GM12878 (cell line): ENCODE results near the gene ATF7. TPM values are rescaled to one million over a fixed set of nuclear protein-coding genes. Genes with fewer than 3 reads are reported as not detected.
A peak's percentile ranks its signal among the peaks of the same experiment; 100 is the strongest.

Experiments used
- ATAC-seq: fragments of 200-7000 bp; cut with Tn5 transposase; 3 replicates; pipeline ENCODE4 v1.9.1; 2020; ENCODE audit warnings: mild to moderate bottlenecking, moderate library complexity
- BruUV-seq: library from RNA; stranded (reverse); fragments of 400-500 nt; replicated peaks from 2 replicates; lab custom pipeline; 2021; lab: Mats Ljungman, UMichigan
- CTCF ChIA-PET: fragments of 300-600 bp; sonication (Branson Sonifier 250); formaldehyde crosslinking; extraction: SDS; loops from one replicate; lab custom pipeline; 2021; ENCODE audit warnings: inconsistent platforms; lab: Yijun Ruan, JAX
- POLR2A ChIA-PET: fragments of 350-600 bp; formaldehyde crosslinking; extraction: SDS; loops from one replicate; lab custom pipeline; 2021; ENCODE audit warnings: inconsistent platforms; lab: Charles Lee
- RAD21 ChIA-PET: fragments of 300-600 bp; sonication (Branson Sonifier 250); formaldehyde crosslinking; loops from one replicate; lab custom pipeline; 2023; ENCODE audit warnings: antibody characterized with exemption; ENCODE audit not compliant: unreplicated experiment; lab: Charles Lee
- SMC1A ChIA-PET: fragments of 300-600 bp; sonication (Branson Sonifier 250); formaldehyde crosslinking; loops from one replicate; lab custom pipeline; 2023; ENCODE audit not compliant: unreplicated experiment, uncharacterized antibody; lab: Charles Lee
- DNase-seq: peaks from one replicate; pipeline ENCODE4 v3.0.0-alpha.2; 2011; ENCODE audit warnings: low read depth, low spot score
- FAIRE-seq: peaks from 3 replicates; lab custom pipeline; 2011; peaks lifted over from hg19 to GRCh38; lab: Jason Lieb, UNC
- H2AFZ ChIP-seq: 2 replicates; pipeline ENCODE4 v1.6.0; 2011; ENCODE audit warnings: low read depth, low read length, control low read depth; ENCODE audit not compliant: control insufficient read depth
- H3K27ac ChIP-seq: 2 replicates; pipeline ENCODE4 v1.5.1; 2011; ENCODE audit warnings: control low read depth; ENCODE audit not compliant: control insufficient read depth, insufficient read depth
- H3K27me3 ChIP-seq, 2 experiments: replicated peaks in 1 of 2; 2 replicates each; pipeline versions ENCODE4 v1.6.0 to v1.6.1; 2011; ENCODE audit warnings: low read length in 1 of 2; ENCODE audit not compliant: control insufficient read depth in 2 of 2, insufficient read depth in 2 of 2
- H3K36me3 ChIP-seq, 2 experiments: 2 replicates each; pipeline ENCODE4 v1.5.1; 2011; ENCODE audit warnings: low read length in 1 of 2; ENCODE audit not compliant: control insufficient read depth in 2 of 2, insufficient read depth in 2 of 2
- H3K4me1 ChIP-seq: 2 replicates; pipeline ENCODE4 v1.6.1; 2011; ENCODE audit warnings: mild to moderate bottlenecking, low read length, moderate library complexity, mixed read lengths; ENCODE audit not compliant: control insufficient read depth, insufficient read depth
- H3K4me2 ChIP-seq: 2 replicates; pipeline ENCODE4 v1.6.0; 2011; ENCODE audit warnings: control low read depth; ENCODE audit not compliant: control insufficient read depth, insufficient read depth
- H3K4me3 ChIP-seq: fragments of 200-600 bp; sonication (generic); 2 replicates; pipeline ENCODE4 v1.5.1; 2016
- H3K79me2 ChIP-seq: 2 replicates; pipeline ENCODE4 v1.6.0; 2011; ENCODE audit warnings: low read length; ENCODE audit not compliant: control insufficient read depth, insufficient read depth
- H3K9ac ChIP-seq: 2 replicates; pipeline ENCODE4 v1.8.0; 2011; ENCODE audit warnings: low read length, control low read depth, mixed read lengths; ENCODE audit not compliant: control insufficient read depth, insufficient read depth
- H3K9me3 ChIP-seq: replicated peaks from 3 replicates; pipeline ENCODE4 v1.5.1; 2011; ENCODE audit warnings: mild to moderate bottlenecking, low read length; ENCODE audit not compliant: control insufficient read depth, insufficient read depth
- H4K20me1 ChIP-seq: 2 replicates; pipeline ENCODE4 v1.6.0; 2011; ENCODE audit not compliant: control insufficient read depth, insufficient read depth
- BCL11A ChIP-seq: IDR thresholded peaks from 2 replicates; pipeline ENCODE4 v1.6.1; 2011; ENCODE audit warnings: low read depth, low read length
- BHLHE40 ChIP-seq, 2 experiments: fragments of 450-650 bp in 1 of 2; IDR thresholded peaks; 2 replicates each; pipeline ENCODE4 v1.6.1; 2011 to 2017; ENCODE audit warnings: low read depth in 2 of 2, borderline replicate concordance in 1 of 2, improper control_type of control experiment in 1 of 2, low read length in 1 of 2, mild to moderate bottlenecking in 1 of 2
- CBFB ChIP-seq: IDR thresholded peaks from 2 replicates; pipeline ENCODE4 v1.6.1; 2016; ENCODE audit warnings: antibody characterized with exemption, low read depth
- CEBPB ChIP-seq, 2 experiments: fragments of 150-350 bp in 1 of 2; IDR thresholded peaks; 2 replicates each; pipeline ENCODE4 v1.6.1; 2012 to 2014; ENCODE audit warnings: low read depth in 2 of 2, low read length in 2 of 2, borderline replicate concordance in 1 of 2, inconsistent platforms in 1 of 2
- E2F4 ChIP-seq: IDR thresholded peaks from 2 replicates; pipeline ENCODE4 v1.6.1; 2012; ENCODE audit warnings: low read depth, low read length, improper control_type of control experiment
- EED ChIP-seq: sonication (generic); IDR thresholded peaks from 2 replicates; pipeline ENCODE4 v1.6.1; 2016; ENCODE audit warnings: antibody characterized with exemption, low read depth
- EP300 ChIP-seq, 2 experiments: fragments of 150-350 bp in 1 of 2; IDR thresholded peaks; 2 replicates each; pipeline ENCODE4 v1.6.1; 2011 to 2012; ENCODE audit warnings: low read depth in 2 of 2, low read length in 2 of 2, borderline replicate concordance in 1 of 2, improper control_type of control experiment in 1 of 2, inconsistent platforms in 1 of 2; ENCODE audit not compliant: control insufficient read depth in 1 of 2
- ETV6 ChIP-seq, 2 experiments: fragments of 450-650 bp in 1 of 2; IDR thresholded peaks in 1 of 2; conservative IDR thresholded peaks in 1 of 2; 2 replicates each; pipeline ENCODE4 v1.6.1; 2014; ENCODE audit warnings: antibody characterized with exemption in 1 of 2, borderline replicate concordance in 1 of 2, low read depth in 1 of 2, mild to moderate bottlenecking in 1 of 2, moderate library complexity in 1 of 2
- HDAC2 ChIP-seq: fragments of 200-600 bp; sonication (generic); IDR thresholded peaks from 2 replicates; pipeline ENCODE4 v1.6.1; 2017
- IKZF2 ChIP-seq, 2 experiments: fragments of 450-650 bp; IDR thresholded peaks; 2 replicates each; pipeline ENCODE4 v1.6.1; 2017; ENCODE audit warnings: mild to moderate bottlenecking in 2 of 2, moderate library complexity in 2 of 2
- JUNB ChIP-seq: IDR thresholded peaks from 2 replicates; pipeline ENCODE4 v1.6.1; 2016; ENCODE audit warnings: antibody characterized with exemption, mild to moderate bottlenecking
- MTA3 ChIP-seq: IDR thresholded peaks from 2 replicates; pipeline ENCODE4 v1.6.1; 2012; ENCODE audit warnings: low read length, inconsistent platforms, borderline replicate concordance
- NFXL1 ChIP-seq: fragments of 450-650 bp; IDR thresholded peaks from 2 replicates; pipeline ENCODE4 v1.6.1; 2017; ENCODE audit warnings: antibody characterized with exemption, mild to moderate bottlenecking, borderline replicate concordance
- WGBS: methylation state at CpG from one replicate; pipeline ENCODE4 v1.1.6; 2016; ENCODE audit warnings: low lambda C conversion rate; ENCODE audit not compliant: insufficient replicate concordance, insufficient coverage; ENCODE audit errors: missing lambda C conversion rate; 5-methylcytosine and 5-hydroxymethylcytosine counted together
- in situ Hi-C: fragments of 300-500 bp; cut with MboI; formaldehyde crosslinking; loops from 9 replicates; pipeline ENCODE4 v1.14.3; 2018; ENCODE audit warnings: mixed read lengths
- intact Hi-C: fragments of 100-400 bp; cut with micrococcal nuclease; formaldehyde crosslinking; loops from one replicate; pipeline ENCODE4 v1.14.2; 2022; ENCODE audit not compliant: unreplicated experiment
- polyA plus RNA-seq, 11 experiments: library from polyadenylated mRNA; depleted of rRNA in 4 of 11; unstranded in 6 of 11; stranded (reverse) in 5 of 11; fragments of >200 nt; fragmentation: Nextera tagmentation in 4 of 11; fragmentation: Illumina TruSeq in 1 of 11; extraction: Ambion mirVana in 4 of 11; extraction: Trizol in 1 of 11; gene quantifications; 1 replicate in 1 of 11; 2 replicates in 10 of 11; pipeline versions ENCODE4 v1.2.1 to v1.2.3, GENCODE V29; 2011 to 2016; ENCODE audit warnings: inconsistent platforms in 2 of 11, missing spikeins in 2 of 11, low read depth in 1 of 11
- total RNA-seq, 4 experiments: library from RNA; depleted of rRNA in 3 of 4; stranded (reverse); fragments of >200 nt in 3 of 4; fragmentation: Illumina TruSeq in 1 of 4; extraction: Trizol in 1 of 4; gene quantifications; 2 replicates each; pipeline versions ENCODE4 v1.2.1 to v1.2.3, GENCODE V29; 2013 to 2021
- TF ChIP-seq, protein P1 (sequence below): fragments of 450-650 bp; IDR thresholded peaks from 2 replicates; pipeline ENCODE4 v1.6.1; 2017; ENCODE audit warnings: mild to moderate bottlenecking, moderate library complexity
- TF ChIP-seq, protein P2 (sequence below): fragments of 450-650 bp; IDR thresholded peaks from 2 replicates; pipeline ENCODE4 v1.6.1; 2017; ENCODE audit warnings: low read depth, mild to moderate bottlenecking, moderate library complexity

The ATF7 gene
- total and polyA plus RNA-seq, 10 of the 15 experiments (the other 5 are each of a cell fraction or from before 2014, with no cell fraction given) = 9.1 to 30.7 (median 21.8) TPM

- H3K27ac ChIP-seq = peak overlapping the region; percentile 28; the same call in 1 of the 2 replicates
- no TSS peak for BruUV-seq
- FAIRE-seq = no peak
- intact Hi-C loops = loop anchor here (2.0 kb wide), 1 partner anchor 35 kb away; no protein-coding TSS in a partner anchor
- peaks cover 15% of the 10 kb centered on the region for H3K79me2 ChIP-seq
- no peaks in the 10 kb centered on the region for H4K20me1 ChIP-seq
- ChIA-PET SMC1A (interaction anchor here (0.6 to 1.9 kb wide), 7 partner anchors 9 to 187 kb away, joined by 3 to 8 read pairs (median 5); partner anchors contain the start of gene ATP5MC2), POLR2A (interaction anchor here (0.7 to 1.2 kb wide), 10 partner anchors 9 to 97 kb away, joined by 3 to 10 read pairs (median 4); no protein-coding TSS in a partner anchor), CTCF (interaction anchor here (0.6 to 2.3 kb wide), 6 partner anchors 13 to 205 kb away, joined by 3 to 14 read pairs (median 4); no protein-coding TSS in a partner anchor), RAD21 (interaction anchor here (0.7 to 2.1 kb wide), 5 partner anchors 35 to 424 kb away, joined by 3 to 11 read pairs (median 4); no protein-coding TSS in a partner anchor)
- peak overlapping the region; percentile 70 for H3K4me2 ChIP-seq
- peaks cover 32% of the 10 kb centered on the region for H3K4me1 ChIP-seq
- H2AFZ ChIP-seq = peak overlapping the region; percentile 36
- H3K27me3 ChIP-seq = no peaks in the 10 kb centered on the region
- DNase-seq = peak; percentile 45
- no peaks in the 10 kb centered on the region for H3K9me3 ChIP-seq
- peak overlapping the region; percentile 56 for H3K4me3 ChIP-seq
- ATAC-seq = peak; percentile 81
- peak overlapping the region; percentile 14; the same call in 1 of the 2 replicates for H3K9ac ChIP-seq
- WGBS = 20% methylated on average over 4 of the region's 4 CpGs
- in situ Hi-C loops = no loop called here
- H3K36me3 ChIP-seq = peaks cover 0 to 4% of the 10 kb centered on the region in 2 experiments; a peak in 2 of 4 replicates
- TF ChIP-seq IKZF2 (IDR thresholded peaks at IDR 0.05) (peak; percentile 73 to 77; a peak in 3 of 4 replicates), BCL11A (peak; percentile 64; the same call in 1 of the 2 replicates), HDAC2 (no peak), MTA3 (0 out of 2 replicates have a peak, but pooled peaks have one; percentile 36), BHLHE40 (IDR thresholded peaks at IDR 0.05; ENCODE audit: borderline replicate concordance in 1 of 2, low read depth in 2 of 2, low read length in 1 of 2) (0 out of 4 replicates have a peak, but pooled peaks of 1 of the 2 experiments have one; percentile 8), EED (peak; percentile 90), EP300 (IDR thresholded peaks at IDR 0.05; ENCODE audit: borderline replicate concordance in 1 of 2, control insufficient read depth in 1 of 2, low read depth in 2 of 2, low read length in 2 of 2) (peak in 1 of 2 experiments; percentile 52; a peak in 1 of 4 replicates), ETV6 (conservative IDR thresholded peaks at IDR 0.05 in 1 of 2, IDR thresholded peaks at IDR 0.05 in 1 of 2; ENCODE audit: borderline replicate concordance in 1 of 2, low read depth in 1 of 2) (0 out of 4 replicates have a peak, but pooled peaks of 1 of the 2 experiments have one; percentile 20), NFXL1 (no peak), CEBPB (IDR thresholded peaks at IDR 0.05; ENCODE audit: borderline replicate concordance in 1 of 2, low read depth in 2 of 2, low read length in 2 of 2) (no peak), JUNB (peak; percentile 91), CBFB (0 out of 2 replicates have a peak, but pooled peaks have one; percentile 41), E2F4 (no peak)
- TF ChIP-seq, protein P1, sequence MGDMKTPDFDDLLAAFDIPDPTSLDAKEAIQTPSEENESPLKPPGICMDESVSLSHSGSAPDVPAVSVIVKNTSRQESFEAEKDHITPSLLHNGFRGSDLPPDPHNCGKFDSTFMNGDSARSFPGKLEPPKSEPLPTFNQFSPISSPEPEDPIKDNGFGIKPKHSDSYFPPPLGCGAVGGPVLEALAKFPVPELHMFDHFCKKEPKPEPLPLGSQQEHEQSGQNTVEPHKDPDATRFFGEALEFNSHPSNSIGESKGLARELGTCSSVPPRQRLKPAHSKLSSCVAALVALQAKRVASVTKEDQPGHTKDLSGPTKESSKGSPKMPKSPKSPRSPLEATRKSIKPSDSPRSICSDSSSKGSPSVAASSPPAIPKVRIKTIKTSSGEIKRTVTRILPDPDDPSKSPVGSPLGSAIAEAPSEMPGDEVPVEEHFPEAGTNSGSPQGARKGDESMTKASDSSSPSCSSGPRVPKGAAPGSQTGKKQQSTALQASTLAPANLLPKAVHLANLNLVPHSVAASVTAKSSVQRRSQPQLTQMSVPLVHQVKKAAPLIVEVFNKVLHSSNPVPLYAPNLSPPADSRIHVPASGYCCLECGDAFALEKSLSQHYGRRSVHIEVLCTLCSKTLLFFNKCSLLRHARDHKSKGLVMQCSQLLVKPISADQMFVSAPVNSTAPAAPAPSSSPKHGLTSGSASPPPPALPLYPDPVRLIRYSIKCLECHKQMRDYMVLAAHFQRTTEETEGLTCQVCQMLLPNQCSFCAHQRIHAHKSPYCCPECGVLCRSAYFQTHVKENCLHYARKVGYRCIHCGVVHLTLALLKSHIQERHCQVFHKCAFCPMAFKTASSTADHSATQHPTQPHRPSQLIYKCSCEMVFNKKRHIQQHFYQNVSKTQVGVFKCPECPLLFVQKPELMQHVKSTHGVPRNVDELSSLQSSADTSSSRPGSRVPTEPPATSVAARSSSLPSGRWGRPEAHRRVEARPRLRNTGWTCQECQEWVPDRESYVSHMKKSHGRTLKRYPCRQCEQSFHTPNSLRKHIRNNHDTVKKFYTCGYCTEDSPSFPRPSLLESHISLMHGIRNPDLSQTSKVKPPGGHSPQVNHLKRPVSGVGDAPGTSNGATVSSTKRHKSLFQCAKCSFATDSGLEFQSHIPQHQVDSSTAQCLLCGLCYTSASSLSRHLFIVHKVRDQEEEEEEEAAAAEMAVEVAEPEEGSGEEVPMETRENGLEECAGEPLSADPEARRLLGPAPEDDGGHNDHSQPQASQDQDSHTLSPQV = no peak
- TF ChIP-seq, protein P2, sequence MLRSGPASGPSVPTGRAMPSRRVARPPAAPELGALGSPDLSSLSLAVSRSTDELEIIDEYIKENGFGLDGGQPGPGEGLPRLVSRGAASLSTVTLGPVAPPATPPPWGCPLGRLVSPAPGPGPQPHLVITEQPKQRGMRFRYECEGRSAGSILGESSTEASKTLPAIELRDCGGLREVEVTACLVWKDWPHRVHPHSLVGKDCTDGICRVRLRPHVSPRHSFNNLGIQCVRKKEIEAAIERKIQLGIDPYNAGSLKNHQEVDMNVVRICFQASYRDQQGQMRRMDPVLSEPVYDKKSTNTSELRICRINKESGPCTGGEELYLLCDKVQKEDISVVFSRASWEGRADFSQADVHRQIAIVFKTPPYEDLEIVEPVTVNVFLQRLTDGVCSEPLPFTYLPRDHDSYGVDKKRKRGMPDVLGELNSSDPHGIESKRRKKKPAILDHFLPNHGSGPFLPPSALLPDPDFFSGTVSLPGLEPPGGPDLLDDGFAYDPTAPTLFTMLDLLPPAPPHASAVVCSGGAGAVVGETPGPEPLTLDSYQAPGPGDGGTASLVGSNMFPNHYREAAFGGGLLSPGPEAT = peak; percentile 64; the same call in 1 of the 2 replicates
These were observed 48.2 kb downstream of the ATF7 start for GRCh38 chr12:53577941-53578352.
